ENCODE results near the gene CCDC15.

GRCh38 chr11:125079878-125080530, 126.0 kb downstream of the CCDC15 start:
- TF ChIP-seq CTCF (IDR thresholded peaks at IDR 0.05) = no peak
- no peak for TF ChIP-seq POLR2A (IDR thresholded peaks at IDR 0.05)
